NCI-H345 treated with DMSO at 0.1 percent for 48 hours (cell line): ENCODE measurements around the gene NLRC3.
A peak's percentile ranks its signal among the peaks of the same experiment; 100 is the strongest.

Experiments used
- DNase-seq: peaks from one replicate; lab custom pipeline; 2025; ENCODE audit not compliant: unreplicated experiment; lab: John Stamatoyannopoulos, UW

NLRC3 gene

DNA sequence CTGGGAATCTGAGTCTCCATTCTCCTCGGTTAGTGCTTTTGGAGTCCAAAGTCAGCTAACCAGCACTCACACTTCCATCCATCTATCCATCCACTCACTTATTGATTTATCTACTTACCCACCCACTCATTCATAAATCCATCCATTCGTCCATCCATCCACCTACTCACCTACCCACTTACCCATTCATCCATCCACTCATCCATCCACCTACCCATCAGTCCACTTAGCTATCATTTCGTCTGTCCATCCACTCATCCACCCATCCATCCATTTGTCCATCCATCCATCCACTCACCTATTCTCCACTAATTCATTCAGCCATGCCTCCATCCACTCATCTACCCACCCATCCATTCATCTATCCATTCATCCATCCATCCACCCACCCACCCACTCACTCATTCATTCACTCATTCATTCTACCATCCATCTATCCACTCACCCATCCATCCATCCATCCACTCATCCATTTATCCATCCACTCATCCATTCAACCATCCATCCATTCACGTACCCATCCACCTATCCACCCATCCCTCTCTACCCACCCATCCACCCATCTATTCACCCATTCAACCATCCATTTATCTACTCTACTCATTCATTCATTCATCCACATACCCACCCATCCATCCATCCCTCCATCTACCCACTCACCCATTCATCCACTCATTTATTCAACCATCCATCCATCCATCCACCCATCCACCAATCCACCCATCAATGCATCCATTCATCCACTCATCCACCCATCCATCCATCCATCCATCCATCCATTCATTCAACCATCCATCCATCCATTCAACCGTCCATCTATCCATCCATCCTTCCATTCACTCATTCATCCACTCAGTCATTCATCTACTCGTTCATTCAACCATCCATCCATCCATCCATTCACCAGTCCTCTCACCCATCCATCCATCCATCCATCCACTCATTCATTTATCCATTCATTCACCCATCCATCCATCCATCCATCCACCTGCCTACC is 26.1 kb downstream of the NLRC3 start:
- DNase-seq: no peak

DNA sequence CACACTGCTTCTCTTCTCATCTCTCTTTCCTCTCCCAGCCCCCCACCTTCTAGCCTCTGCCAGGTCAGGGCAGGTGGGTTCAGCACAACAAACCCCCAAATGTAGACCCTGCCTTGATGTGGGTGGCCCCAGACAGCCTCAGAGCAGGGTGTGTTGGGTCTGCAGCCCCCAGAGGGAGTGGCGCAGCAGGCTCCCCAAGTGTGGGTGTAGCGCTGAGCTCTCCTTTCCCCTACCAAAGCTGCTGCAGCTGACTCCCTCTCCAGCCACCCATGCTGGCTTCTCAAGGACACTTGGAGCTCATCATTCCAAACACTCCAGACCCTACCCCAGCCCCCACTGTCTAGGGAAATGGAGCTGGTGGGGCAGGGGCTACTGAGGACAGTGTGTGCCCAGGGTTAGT is 27.3 kb downstream of the NLRC3 start:
- no peak for DNase-seq

GRCh38 chr16:3548859-3549258 is 28.3 kb downstream of the NLRC3 start:
- DNase-seq: no peak

DNA sequence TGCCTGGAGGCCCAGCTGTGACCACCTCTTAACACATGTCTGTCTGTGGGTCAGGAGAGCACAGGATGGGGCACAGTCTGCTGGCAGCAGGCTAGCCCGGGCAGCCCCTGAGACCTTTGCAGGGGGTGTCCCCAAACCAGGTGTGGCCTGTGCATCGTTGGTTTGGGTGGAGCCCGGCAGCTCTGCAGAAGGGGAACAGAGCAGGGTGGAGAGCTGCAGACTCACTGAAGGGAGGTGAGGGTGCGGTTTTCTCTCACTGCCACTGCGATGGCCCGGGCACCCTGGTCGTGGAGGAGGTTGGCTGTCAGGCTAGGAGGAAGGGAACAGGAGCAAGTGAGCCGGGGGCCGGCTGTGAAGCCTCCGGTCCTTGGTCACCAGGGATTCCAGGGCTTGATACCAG is 28.8 kb downstream of the NLRC3 start:
- DNase-seq: no peak

DNA sequence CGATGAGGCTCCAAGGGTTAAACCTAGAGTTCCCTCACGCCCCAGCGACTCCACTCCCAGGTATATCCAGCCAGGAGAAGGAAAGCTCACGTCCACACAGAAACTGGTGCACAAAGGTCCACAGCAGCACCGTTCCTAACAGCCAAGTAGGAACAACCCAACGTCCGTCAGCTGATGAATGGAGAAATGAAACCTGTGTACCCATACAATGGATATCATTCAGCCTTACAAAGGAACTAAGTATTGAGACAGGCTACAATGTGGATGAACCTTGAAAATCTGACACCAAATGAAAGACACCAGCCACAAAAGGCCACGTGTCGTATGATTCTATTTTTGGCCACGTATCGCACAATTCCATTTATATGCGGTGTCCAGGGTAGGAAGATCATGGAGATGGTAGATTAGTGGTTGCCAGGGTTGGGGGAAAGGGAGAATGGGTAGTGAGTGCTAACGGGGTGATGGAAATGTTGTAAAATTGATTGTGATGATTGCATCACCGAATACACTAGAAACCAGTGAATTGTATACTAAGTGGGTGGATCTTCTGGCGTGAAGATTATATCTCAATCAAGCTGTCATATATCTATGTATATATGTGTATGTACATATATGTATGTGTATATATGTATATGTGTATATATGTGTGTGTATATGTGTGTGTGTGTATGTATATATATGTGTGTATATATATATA is 30.1 kb downstream of the NLRC3 start:
- no peak for DNase-seq

GRCh38 chr16:3542601-3543373 is 34.4 kb downstream of the NLRC3 start:
- DNase-seq: no peak

- no peak for DNase-seq
Observed at GRCh38 chr16:3541527-3542155, 35.6 kb downstream of the NLRC3 start.

GRCh38 chr16:3538222-3538621 is 39.0 kb downstream of the NLRC3 start:
- DNase-seq: no peak

GRCh38 chr16:3536851-3537250 is 40.4 kb downstream of the NLRC3 start:
- DNase-seq: no peak

- DNase-seq: no peak
Observed at GRCh38 chr16:3536271-3536731, 40.9 kb downstream of the NLRC3 start.

- no peak for DNase-seq
Observed at GRCh38 chr16:3534126-3534525, 43.1 kb downstream of the NLRC3 start.

DNA sequence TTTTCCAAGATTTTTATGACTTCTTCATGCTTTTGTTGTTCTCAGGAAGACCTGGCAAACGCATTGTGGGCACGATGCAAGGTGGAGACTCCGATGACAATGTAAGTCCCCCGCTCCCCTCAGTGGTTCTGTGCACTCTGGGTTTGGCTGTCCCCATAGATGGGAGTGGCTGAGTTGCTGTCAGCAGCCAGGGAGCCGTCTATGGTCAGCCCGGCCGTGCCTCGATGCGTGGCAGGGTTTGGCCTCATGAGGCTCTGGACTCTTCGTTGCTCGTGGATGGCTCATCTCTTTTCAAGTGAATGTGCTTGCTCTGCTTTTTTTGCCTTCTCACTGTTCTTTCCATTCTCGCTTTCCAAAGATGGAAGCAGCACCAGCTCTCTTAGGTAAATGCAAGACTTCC is 44.5 kb downstream of the NLRC3 start:
- no peak for DNase-seq

- DNase-seq: no peak
Observed at GRCh38 chr16:3530371-3530914, 46.8 kb downstream of the NLRC3 start.

GRCh38 chr16:3529175-3529574 is 48.0 kb downstream of the NLRC3 start:
- no peak for DNase-seq

- no peak for DNase-seq
Observed at GRCh38 chr16:3528406-3528805, 48.8 kb downstream of the NLRC3 start.

GRCh38 chr16:3527216-3527829 is 49.9 kb downstream of the NLRC3 start:
- DNase-seq: peak; percentile 14

GRCh38 chr16:3525951-3526350 is 51.3 kb downstream of the NLRC3 start:
- DNase-seq: no peak

DNA sequence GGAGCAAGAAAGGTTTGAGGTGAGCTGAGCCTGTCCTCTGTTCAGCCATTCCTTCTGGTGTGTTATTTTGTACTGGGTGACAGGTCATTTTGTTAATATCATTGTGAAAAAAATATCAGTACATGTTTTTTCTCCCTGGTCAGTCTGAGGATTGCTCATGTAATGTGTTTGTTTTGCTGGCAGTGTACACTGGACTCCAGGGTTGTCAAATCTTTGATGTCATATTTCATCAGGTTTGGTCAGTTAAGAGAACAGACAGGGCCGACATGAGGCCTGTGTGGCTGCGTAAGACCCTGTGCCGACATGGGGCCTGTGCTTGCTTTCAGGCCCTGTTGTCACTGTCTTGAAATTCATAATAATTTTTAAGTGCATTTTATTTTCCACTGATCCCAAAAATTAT is 53.9 kb downstream of the NLRC3 start:
- no peak for DNase-seq

DNA sequence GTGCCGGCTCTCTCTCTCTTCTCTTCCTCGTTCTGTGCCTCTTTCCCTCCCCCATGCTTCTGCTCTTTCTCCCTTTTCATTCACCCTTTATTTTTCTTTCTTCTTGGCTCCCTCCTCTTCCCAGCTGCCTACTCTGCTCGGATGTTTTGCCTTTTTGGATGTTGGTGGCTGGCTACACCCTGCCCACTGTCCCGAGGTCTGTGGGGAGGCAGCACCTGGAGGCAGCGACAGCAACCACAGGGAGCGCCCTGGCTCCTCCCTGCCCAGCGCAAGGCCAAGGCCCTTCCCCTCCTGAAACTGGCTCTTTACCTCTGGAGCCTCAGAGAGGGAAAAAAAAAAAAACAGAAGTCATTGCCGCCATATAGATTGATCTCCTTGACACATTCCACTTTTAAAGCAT is 56.4 kb downstream of the NLRC3 start:
- no peak for DNase-seq

- DNase-seq: no peak
Observed at GRCh38 chr16:3520413-3520812, 56.8 kb downstream of the NLRC3 start.
